Endothelial cell of umbilical vein (primary cell): ENCODE measurements around the gene MAP3K15. TPM values are rescaled to one million over a fixed set of nuclear protein-coding genes. Genes with fewer than 3 reads are reported as not detected.
A peak's percentile ranks its signal among the peaks of the same experiment; 100 is the strongest.

Source experiments
- BruUV-seq: library from RNA; stranded (reverse); fragments of 400-500 nt; replicated peaks from 2 replicates; lab custom pipeline; 2021; lab: Mats Ljungman, UMichigan
- CTCF ChIA-PET: fragments of 300-600, 350-600 bp; sonication (Branson Sonifier 250); formaldehyde crosslinking; loops from one replicate; lab custom pipeline; 2021; ENCODE audit warnings: antibody characterized with exemption, inconsistent platforms; lab: Charles Lee
- POLR2A ChIA-PET: fragments of 300-600, 350-600 bp; sonication (Branson Sonifier 250); formaldehyde crosslinking; loops from one replicate; lab custom pipeline; 2021; ENCODE audit warnings: antibody characterized with exemption, inconsistent platforms; lab: Charles Lee
- DNase-seq: peaks from one replicate; pipeline ENCODE4 v3.0.0-alpha.2; 2011; ENCODE audit warnings: low read depth, low spot score
- FAIRE-seq: peaks from 2 replicates; lab custom pipeline; 2011; peaks lifted over from hg19 to GRCh38; lab: Jason Lieb, UNC
- H2AFZ ChIP-seq: 2 replicates; pipeline ENCODE4 v1.6.0; 2012; ENCODE audit warnings: low read depth, low read length, control low read depth, inconsistent platforms
- H3K27ac ChIP-seq: 2 replicates; pipeline ENCODE4 v1.5.1; 2011; ENCODE audit warnings: low read depth, mild to moderate bottlenecking, control low read depth, low read length, moderate library complexity; ENCODE audit not compliant: insufficient read depth
- H3K27me3 ChIP-seq, 2 experiments: 2 replicates each; pipeline versions ENCODE4 v1.6.0 to v1.6.1; 2011; ENCODE audit warnings: low read length in 2 of 2, mixed read lengths in 1 of 2; ENCODE audit not compliant: control insufficient read depth in 2 of 2, insufficient read depth in 2 of 2
- H3K36me3 ChIP-seq, 2 experiments: 2 replicates in 1 of 2; 3 replicates in 1 of 2; pipeline ENCODE4 v1.5.1; 2011; ENCODE audit warnings: low read length in 2 of 2, mild to moderate bottlenecking in 1 of 2, moderate library complexity in 1 of 2; ENCODE audit not compliant: control insufficient read depth in 2 of 2, insufficient read depth in 2 of 2; ENCODE audit errors: extremely low read depth in 1 of 2
- H3K4me1 ChIP-seq: 3 replicates; pipeline ENCODE4 v1.5.1; 2011; ENCODE audit warnings: mild to moderate bottlenecking, low read length; ENCODE audit not compliant: control insufficient read depth, insufficient read depth; ENCODE audit errors: extremely low read depth
- H3K4me2 ChIP-seq: 2 replicates; pipeline ENCODE4 v1.6.1; 2011; ENCODE audit warnings: low read length, control low read depth, mixed read lengths; ENCODE audit not compliant: insufficient read depth
- H3K4me3 ChIP-seq, 3 experiments: fragments of 200-600 bp in 1 of 3; sonication (generic), shearing (Covaris generic) in 1 of 3; replicated peaks in 1 of 3; 2 replicates each; pipeline ENCODE4 v1.5.1; 2011 to 2016; ENCODE audit warnings: control low read depth in 3 of 3, low read length in 3 of 3, mild to moderate bottlenecking in 2 of 3, inconsistent platforms in 1 of 3, low read depth in 1 of 3, moderate library complexity in 1 of 3; ENCODE audit not compliant: insufficient read depth in 1 of 3
- H3K79me2 ChIP-seq: 2 replicates; pipeline ENCODE4 v1.6.0; 2012; ENCODE audit warnings: low read length, inconsistent platforms; ENCODE audit not compliant: control insufficient read depth, insufficient read depth
- H3K9ac ChIP-seq: replicated peaks from 2 replicates; pipeline ENCODE3; 2011; ENCODE audit warnings: low read length, control low read depth; ENCODE audit not compliant: insufficient read depth; ENCODE audit errors: extremely low read depth
- H3K9me1 ChIP-seq: replicated peaks from 3 replicates; pipeline ENCODE4 v1.6.0; 2011; ENCODE audit warnings: mild to moderate bottlenecking, low read length; ENCODE audit not compliant: control insufficient read depth, insufficient read depth; ENCODE audit errors: extremely low read depth
- H3K9me3 ChIP-seq: replicated peaks from 2 replicates; pipeline ENCODE4 v1.5.1; 2012; ENCODE audit warnings: low read length, inconsistent platforms; ENCODE audit not compliant: control insufficient read depth, insufficient read depth
- H4K20me1 ChIP-seq: replicated peaks from 2 replicates; pipeline ENCODE3; 2011; ENCODE audit warnings: mild to moderate bottlenecking, low read length; ENCODE audit not compliant: control insufficient read depth, insufficient read depth; ENCODE audit errors: extremely low read depth
- CTCF ChIP-seq, 2 donors: IDR thresholded peaks; 1 replicate in 1 of 2; 2 replicates in 1 of 2; pipeline ENCODE4 v1.5.1; 2011; ENCODE audit warnings: low read length in 2 of 2, mild to moderate bottlenecking in 2 of 2, moderate library complexity in 2 of 2, control low read depth in 1 of 2, inconsistent platforms in 1 of 2, low read depth in 1 of 2; ENCODE audit not compliant: insufficient read depth in 1 of 2; ENCODE audit errors: extremely low read depth in 1 of 2
- EZH2 ChIP-seq: IDR thresholded peaks from 2 replicates; pipeline ENCODE4 v1.6.1; 2012; ENCODE audit warnings: borderline replicate concordance, low read depth, mild to moderate bottlenecking, moderate library complexity, low read length, inconsistent platforms; ENCODE audit not compliant: severe bottlenecking
- MYC ChIP-seq: IDR thresholded peaks from one replicate; pipeline ENCODE4 v1.6.1; 2011; ENCODE audit warnings: mild to moderate bottlenecking, low read depth, low read length
- POLR2A ChIP-seq: IDR thresholded peaks from 2 replicates; pipeline ENCODE4 v1.6.1; 2012; ENCODE audit warnings: low read depth, mild to moderate bottlenecking, control low read depth, low read length
- dilution Hi-C: fragments of 300-500 bp; cut with MboI; formaldehyde crosslinking; loops from one replicate; pipeline ENCODE4 v1.15.0; 2019; ENCODE audit warnings: low sequenced_read_pairs; ENCODE audit not compliant: extremely low pct_ligation_motif_present
- intact Hi-C: fragments of 100-400 bp; cut with micrococcal nuclease; formaldehyde crosslinking; loops from one replicate; pipeline ENCODE4 v1.10.0; 2022
- polyA plus RNA-seq, 4 experiments: library from polyadenylated mRNA; depleted of rRNA in 3 of 4; stranded (reverse) in 3 of 4; unstranded in 1 of 4; fragments of >200 nt; gene quantifications; 2 replicates each; pipeline versions ENCODE4 v1.2.1 to v1.2.3, GENCODE V29; 2011 to 2012; ENCODE audit warnings: missing spikeins in 1 of 4
- total RNA-seq: library from RNA; stranded (reverse); gene quantifications from 2 replicates; pipeline ENCODE4 v1.2.3, GENCODE V29; 2021
- TF ChIP-seq, protein P1 (sequence below): IDR thresholded peaks from 2 replicates; pipeline ENCODE4 v1.6.1; 2011; ENCODE audit not compliant: insufficient read depth, insufficient read length

The MAP3K15 gene
- total and polyA plus RNA-seq, 2 donors (not counting 3 experiments of a cell fraction or from before 2014, with no cell fraction given), result 0.01 to 0.09 TPM

GRCh38 chrX:19343535-19344408 lies 171.5 kb downstream of the MAP3K15 start, which contains the start of gene PDHA1:
Gene PDHA1, plus strand, starts transcription at chrX:19343927. Its CDS starts 111 bp downstream, at chrX:19344038.
- no peaks in the 10 kb centered on the region for H3K36me3 ChIP-seq
- peak within 1 kb of the TSS; percentile 94 for H2AFZ ChIP-seq
- H3K9me3 ChIP-seq, result no peaks in the 10 kb centered on the region
- peaks cover 11% of the 10 kb centered on the region for H3K4me1 ChIP-seq
- H3K27ac ChIP-seq, result peak within 1 kb of the TSS; percentile 13
- ChIA-PET POLR2A (interaction anchor here (0.6 kb wide), 1 partner anchor 791 kb away, joined by 6 read pairs; no protein-coding TSS in a partner anchor), CTCF (interaction anchor here (1.5 kb wide), 1 partner anchor 29 kb away, joined by 3 read pairs; no protein-coding TSS in a partner anchor)
- no peaks in the 10 kb centered on the region for H3K27me3 ChIP-seq
- BruUV-seq, result TSS peak; percentile 29
- peak within 1 kb of the TSS; percentile 66 to 90 (median 87) for H3K4me3 ChIP-seq
- FAIRE-seq (peak; percentile 99), DNase-seq (peak; percentile 92)
- H3K9ac ChIP-seq, result peak within 1 kb of the TSS; percentile 66
- H3K79me2 ChIP-seq, result peaks cover 35% of the 10 kb centered on the region
- dilution Hi-C loops (loop anchor here (25.0 kb wide), 1 partner anchor 931 kb away; no protein-coding TSS in a partner anchor), intact Hi-C loops (loop anchor here (2.0 to 5.0 kb wide), 2 partner anchors 361 to 1607 kb away; partner anchors contain the start of genes PHKA2 and SCML1)
- no peaks in the 10 kb centered on the region for H4K20me1 ChIP-seq
- TF ChIP-seq, protein P1, sequence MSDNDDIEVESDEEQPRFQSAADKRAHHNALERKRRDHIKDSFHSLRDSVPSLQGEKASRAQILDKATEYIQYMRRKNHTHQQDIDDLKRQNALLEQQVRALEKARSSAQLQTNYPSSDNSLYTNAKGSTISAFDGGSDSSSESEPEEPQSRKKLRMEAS, result no peak
- TF ChIP-seq CTCF (IDR thresholded peaks at IDR 0.05; ENCODE audit: extremely low read depth in 1 of 2, insufficient read depth in 1 of 2, low read depth in 1 of 2, low read length in 2 of 2), result no peak
- peak; percentile 73 for TF ChIP-seq POLR2A
- TF ChIP-seq MYC, result no peak
- no peak for TF ChIP-seq EZH2
- peak within 1 kb of the TSS; percentile 85 for H3K4me2 ChIP-seq
- H3K9me1 ChIP-seq, result no peaks in the 10 kb centered on the region
